Sigmoid colon (tissue), 3 donors: ENCODE data around the gene TLCD4.

ENCODE experiments used
- POLR2A ChIP-seq, 2 donors: fragments of 450-650 bp; IDR thresholded peaks; one replicate each; pipeline ENCODE4 v1.6.1; 2016; ENCODE audit warnings: antibody characterized with exemption in 2 of 2, mild to moderate bottlenecking in 2 of 2, moderate library complexity in 2 of 2
- TF ChIP-seq, protein P1 (sequence below), 4 experiments: fragments of 450-650 bp in 3 of 4; fragments of 200-600 bp in 1 of 4; IDR thresholded peaks; one replicate each; pipeline ENCODE4 v1.5.1; 2016 to 2019; ENCODE audit warnings: antibody characterized with exemption in 4 of 4, mild to moderate bottlenecking in 3 of 4, moderate library complexity in 2 of 4

DNA sequence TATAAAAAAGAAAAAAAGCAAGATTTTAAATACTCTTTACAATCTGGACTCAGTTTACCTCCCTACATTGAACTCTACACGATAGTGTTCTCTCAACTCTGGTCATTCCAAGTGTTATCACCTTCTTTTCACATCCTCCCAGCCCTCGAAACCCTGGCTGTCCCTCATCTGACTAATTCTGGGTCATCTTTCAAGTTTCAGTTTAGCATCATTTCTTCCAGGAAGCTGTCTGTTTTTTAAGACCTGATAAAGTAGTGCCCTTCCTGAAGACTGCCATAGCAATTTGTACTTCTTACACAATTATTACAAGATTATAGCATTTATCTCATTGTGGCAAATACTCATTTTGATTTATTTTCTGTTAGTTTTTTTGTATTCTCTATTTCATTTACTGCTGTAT is 45.6 kb upstream of the TLCD4 start:
- TF ChIP-seq, protein P1, sequence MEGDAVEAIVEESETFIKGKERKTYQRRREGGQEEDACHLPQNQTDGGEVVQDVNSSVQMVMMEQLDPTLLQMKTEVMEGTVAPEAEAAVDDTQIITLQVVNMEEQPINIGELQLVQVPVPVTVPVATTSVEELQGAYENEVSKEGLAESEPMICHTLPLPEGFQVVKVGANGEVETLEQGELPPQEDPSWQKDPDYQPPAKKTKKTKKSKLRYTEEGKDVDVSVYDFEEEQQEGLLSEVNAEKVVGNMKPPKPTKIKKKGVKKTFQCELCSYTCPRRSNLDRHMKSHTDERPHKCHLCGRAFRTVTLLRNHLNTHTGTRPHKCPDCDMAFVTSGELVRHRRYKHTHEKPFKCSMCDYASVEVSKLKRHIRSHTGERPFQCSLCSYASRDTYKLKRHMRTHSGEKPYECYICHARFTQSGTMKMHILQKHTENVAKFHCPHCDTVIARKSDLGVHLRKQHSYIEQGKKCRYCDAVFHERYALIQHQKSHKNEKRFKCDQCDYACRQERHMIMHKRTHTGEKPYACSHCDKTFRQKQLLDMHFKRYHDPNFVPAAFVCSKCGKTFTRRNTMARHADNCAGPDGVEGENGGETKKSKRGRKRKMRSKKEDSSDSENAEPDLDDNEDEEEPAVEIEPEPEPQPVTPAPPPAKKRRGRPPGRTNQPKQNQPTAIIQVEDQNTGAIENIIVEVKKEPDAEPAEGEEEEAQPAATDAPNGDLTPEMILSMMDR (IDR thresholded peaks at IDR 0.05): no peak
- no peak for TF ChIP-seq POLR2A (IDR thresholded peaks at IDR 0.05)
